NCI-H1694 (cell line): ENCODE results near the gene PDXP.
"Not testable (repeated sequence)": the region's sequence is repeated elsewhere in the genome, so short reads cannot be mapped to it uniquely, and the experiment has no call there.

Experiments
- DNase-seq: peaks from one replicate; lab custom pipeline; 2025; lab: John Stamatoyannopoulos, UW

The PDXP gene, protein sequence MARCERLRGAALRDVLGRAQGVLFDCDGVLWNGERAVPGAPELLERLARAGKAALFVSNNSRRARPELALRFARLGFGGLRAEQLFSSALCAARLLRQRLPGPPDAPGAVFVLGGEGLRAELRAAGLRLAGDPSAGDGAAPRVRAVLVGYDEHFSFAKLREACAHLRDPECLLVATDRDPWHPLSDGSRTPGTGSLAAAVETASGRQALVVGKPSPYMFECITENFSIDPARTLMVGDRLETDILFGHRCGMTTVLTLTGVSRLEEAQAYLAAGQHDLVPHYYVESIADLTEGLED

DNA sequence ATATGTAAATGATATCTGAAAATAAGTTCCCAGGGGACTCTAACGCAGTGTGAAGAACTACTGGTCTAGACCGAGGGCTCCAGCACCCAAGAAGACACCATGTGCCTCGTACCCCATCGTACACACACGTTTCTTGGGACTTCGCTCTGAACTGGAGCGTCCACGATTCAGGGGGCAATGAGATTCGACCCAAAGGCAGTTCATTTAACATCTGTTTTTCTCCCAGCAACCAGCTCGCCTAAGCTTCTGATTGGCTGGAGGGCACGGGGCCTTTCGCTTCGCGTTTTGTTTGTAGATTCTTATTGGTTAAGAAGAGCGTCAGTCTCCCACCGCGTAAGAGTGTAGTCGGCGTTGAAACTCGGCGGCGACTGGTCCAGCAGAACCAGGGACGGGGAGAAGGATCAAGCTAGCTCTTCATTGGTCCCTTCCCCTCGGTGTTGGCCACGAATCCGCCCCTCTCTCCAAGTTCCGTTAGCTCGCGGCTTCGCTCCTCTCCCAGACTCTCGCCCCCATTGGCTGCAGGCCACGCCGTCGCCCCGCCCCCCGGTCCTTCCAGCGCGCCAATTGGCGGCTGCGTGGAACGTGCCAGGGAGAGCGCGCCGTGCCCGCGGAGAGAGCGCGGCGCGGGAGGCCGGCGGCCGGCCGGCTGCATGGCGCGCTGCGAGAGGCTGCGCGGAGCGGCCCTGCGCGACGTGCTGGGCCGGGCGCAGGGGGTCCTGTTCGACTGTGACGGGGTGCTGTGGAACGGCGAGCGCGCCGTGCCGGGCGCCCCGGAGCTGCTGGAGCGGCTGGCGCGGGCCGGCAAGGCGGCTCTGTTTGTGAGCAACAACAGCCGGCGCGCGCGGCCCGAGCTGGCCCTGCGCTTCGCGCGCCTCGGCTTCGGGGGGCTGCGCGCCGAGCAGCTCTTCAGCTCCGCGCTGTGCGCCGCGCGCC, at the start of gene PDXP:
TSS of gene PDXP (plus strand) at position 591 of the 933 bp plus-strand sequence. CDS start at position 651, 60 bp downstream.
- DNase-seq: peak; percentile 98

DNA sequence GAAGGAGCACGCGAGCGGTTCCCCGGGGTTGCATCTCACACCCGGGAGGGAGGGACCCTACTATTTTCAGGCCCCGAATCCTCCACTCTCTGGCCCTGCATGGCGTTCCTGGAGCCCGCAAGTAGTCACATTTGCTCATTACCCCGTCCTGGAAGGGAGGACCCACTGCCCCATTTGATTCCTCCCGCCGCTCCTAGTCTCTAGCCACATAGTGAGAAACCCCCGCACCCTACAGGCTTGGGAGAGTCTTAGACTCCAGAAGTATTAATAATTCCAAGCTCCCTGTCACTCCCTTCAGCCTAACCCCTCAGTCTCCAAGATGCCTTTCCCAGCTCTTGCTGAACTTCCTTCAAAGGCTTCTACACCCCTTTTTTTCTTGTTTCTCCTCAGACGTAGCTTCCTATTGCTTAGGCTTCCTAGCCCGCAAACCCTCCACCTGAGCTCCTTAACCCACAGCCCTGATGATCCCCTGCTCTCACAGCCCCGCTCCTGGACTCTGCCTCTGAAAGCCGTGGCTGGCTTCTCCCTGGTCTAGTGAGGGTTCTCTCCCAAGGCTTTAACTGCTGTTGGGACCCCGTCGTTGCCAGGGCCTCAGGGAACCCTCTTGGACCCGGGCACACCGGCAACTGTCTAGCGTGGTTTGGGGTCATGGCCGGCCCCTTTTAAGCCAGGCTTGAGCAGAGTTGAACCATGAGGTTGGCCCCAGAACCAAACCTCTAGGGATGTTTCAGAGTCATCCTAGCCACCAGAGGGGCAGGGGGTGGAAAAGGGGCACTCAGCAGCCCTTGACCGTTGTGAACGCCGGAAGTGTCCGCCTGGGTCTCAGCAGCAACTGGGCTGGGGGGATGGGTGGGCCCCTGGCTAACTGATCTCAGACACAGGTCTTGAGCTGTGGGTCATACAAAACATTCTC, 49.0 kb upstream of the PDXP start:
- DNase-seq: no peak

DNA sequence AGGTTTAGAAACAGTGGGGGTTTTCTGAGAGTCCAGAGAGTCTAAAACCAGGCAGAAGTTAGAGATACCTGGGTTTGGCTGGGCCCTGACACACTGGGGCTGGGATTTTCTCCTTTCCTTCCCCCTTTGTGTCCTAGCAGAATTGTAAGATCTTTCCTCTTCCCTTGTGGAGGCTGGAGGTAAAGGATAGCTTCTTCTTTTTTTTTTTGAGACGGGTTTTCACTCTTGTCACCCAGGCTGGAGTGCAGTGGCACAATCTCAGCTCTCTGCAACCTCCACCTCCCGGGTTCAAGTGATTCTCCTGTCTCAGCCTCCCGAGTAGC, 48.4 kb upstream of the PDXP start:
- not testable (repeated sequence) for DNase-seq

DNA sequence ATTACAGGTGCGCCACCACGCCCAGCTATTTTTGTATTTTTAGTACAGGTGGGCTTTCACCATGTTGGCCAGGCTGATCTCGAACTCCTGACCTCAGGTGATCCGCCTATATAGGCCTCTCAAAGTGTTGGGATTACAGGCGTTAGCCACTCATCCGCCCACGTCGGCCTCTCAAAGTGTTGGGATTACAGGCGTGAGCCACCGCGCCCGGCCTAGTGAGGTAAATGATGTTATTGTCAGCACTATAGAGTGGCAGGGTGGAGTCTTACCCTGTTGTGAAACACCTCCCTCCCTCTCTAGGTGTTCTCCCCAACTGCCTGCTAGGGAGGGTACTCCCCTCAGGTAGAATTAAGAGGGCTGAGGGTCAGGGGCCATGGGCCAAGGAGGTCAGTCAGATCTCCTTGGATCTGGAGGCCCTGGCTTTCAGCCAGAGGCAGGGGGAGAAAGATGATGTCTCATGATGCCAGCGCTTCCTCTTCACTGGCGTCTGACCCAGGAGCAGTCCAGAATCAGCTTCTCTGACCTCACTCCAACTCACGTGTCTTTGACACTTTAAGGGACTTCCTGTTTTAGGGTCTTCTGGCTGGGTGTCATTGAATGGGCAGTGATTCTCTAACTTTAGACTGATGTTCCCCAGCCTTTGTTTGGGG, 47.9 kb upstream of the PDXP start:
- no peak for DNase-seq

DNA sequence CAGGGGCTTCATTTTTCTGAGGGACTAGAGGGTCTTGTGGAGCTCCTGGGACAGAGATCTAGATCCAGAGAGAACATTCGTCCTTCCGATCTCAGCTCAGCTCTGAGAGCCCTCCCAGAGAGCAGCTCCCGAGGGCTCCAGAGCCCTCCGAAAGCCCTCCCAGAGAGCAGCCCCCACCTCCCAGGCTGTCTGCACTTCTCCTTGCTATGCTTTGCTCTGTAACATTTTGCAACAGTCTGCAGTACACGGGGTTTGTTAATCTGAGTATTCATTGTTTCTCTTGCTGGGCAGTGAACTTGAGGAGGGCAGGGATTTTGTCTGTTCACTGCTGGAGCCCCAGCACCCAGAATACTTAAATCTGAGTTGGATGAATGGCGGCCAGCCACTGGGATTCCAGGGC, 47.3 kb upstream of the PDXP start:
- no peak for DNase-seq

DNA sequence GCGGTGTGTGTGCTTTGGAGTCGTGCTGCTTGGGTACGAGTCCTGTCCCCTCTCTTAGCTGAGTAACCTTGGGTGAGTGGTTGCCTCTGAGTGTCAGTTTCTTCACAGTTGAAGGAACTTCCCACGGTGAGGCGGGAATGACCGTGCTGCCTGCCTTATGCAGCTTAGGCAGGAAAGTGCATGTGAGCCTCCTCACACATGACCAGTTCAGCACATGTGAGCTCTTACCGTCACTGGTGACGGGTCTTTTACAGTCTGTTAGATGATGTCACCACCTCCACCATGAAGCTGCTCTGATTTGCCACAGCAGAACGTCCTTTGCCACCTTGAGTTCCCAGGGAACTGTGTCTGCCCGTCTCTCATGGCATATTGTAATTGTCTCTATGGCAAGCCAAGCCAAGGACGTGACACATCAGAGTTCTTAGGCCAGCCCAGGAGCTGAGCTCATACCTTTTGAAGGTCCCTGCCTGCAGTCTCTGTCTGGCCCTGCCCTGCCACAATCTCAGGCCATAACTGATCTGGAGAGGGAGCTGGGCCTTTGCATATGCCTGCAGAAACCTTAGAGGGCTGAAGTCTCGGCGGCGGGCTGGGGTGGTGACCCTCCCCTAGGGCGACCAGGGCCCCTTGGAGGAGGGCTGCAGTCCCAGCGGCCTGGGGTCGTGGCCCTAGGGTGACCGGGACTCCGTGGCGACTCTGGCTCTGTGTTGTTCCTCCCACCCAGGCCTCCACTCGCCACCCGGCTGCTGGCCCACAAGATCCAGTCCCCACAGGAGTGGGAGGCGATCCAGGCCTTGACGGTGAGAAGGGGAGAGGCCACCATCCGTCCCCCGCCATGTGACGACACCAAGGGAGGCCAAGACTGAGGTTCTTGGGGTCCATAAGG, 42.1 kb upstream of the PDXP start:
- no peak for DNase-seq

DNA sequence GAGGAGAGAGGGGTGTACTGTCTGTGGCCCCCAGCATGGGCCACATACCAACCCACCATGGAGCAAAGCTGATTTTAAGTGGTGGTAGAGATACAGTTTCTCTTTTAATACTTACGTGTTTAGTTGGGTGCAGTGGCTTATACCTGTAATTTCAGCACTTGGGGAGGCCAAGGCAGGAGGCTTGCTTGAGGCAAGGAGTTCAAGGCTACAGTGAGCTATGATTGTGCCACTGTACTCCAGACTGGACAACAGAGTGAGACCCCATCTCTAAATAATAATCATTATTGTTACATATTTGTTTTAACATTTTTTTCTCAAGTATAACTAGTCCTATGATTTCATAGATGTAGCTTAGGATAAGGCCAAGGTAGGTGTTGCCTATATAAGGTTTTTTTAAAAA, 41.1 kb upstream of the PDXP start:
- DNase-seq: no peak

DNA sequence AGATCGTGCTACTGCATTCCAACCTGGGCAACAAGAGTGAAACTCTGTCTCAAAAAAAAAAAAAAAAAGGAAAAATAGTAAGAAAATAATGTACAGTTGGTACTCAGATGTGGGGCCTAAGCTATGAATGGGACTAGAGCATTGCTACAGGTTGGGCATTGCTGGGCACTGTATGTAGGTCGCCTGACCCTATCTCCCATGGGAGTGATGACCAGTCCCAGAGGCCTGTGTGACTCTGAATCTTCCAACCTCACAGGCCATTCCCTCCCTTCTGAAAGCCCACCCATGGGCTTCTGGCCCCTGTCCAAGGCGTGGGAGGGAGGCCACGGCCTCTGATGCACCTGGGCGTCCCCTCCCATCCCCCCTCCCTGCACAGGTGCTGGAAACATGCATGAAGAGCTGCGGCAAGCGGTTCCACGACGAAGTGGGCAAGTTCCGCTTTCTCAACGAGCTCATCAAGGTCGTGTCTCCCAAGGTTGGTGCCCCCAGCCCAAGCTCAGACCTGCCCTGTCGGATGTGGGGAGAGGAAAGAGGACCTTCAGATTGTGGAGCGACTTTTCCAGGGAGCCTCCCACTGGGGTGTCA, 40.4 kb upstream of the PDXP start:
- no peak for DNase-seq

DNA sequence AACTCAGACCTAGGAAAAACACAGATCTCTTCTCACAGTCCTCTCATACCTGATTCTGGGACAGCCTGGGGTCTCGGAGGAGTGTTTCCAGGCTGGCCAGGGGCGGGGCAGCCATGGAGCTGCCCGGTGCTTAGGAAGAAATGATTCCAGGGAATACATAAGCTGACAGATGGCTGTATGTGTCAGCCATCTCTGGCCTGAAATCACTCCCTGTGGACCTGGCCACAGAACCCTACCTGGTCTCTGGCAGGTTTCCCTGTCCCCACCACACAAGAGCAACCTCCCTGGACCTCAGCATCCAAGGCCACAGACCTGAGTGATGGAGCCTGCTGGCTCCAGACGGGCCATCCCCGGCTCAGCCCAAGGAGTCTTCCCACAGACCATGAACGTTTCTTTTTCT, 39.8 kb upstream of the PDXP start:
- DNase-seq: no peak

DNA sequence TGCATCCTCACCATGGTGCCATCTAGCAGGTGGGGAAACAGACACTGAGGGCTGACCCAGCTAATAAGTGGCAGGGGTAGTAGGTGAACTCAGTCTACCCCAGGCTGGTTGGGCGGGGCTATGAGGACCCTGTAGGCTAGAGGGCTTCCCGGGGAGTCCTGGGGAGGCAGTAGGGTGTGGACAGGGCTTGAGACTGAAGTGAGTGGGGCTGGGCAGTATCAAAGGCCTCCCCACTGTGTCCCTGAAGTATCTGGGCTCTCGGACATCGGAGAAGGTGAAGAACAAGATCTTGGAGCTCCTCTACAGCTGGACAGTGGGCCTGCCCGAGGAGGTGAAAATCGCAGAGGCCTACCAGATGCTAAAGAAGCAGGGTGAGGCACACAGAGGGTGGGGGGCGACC, 38.5 kb upstream of the PDXP start:
- DNase-seq: no peak

DNA sequence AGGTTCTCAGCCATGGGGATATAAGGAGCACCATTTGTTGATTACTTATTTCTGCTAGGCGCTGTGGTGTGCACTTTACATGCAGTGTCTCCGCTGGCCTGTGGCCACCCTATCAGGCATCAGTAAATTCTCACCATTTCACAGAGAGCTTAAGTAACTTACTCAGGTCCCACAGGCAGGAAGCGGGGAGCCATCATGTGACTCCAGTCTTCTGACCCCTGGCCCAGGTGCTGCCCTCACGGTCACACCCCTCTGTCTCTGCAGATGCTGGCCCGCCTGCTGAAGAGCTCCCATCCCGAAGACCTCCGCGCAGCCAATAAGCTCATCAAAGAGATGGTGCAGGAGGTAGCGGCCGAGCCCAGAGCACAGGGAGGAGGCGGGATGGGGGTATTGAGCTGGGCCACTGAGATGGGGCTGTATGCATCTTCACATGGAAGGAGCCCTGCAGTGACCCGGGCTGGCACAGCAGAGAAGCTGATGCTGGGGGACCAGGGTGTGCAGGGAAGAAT, 37.1 kb upstream of the PDXP start:
- DNase-seq: no peak

DNA sequence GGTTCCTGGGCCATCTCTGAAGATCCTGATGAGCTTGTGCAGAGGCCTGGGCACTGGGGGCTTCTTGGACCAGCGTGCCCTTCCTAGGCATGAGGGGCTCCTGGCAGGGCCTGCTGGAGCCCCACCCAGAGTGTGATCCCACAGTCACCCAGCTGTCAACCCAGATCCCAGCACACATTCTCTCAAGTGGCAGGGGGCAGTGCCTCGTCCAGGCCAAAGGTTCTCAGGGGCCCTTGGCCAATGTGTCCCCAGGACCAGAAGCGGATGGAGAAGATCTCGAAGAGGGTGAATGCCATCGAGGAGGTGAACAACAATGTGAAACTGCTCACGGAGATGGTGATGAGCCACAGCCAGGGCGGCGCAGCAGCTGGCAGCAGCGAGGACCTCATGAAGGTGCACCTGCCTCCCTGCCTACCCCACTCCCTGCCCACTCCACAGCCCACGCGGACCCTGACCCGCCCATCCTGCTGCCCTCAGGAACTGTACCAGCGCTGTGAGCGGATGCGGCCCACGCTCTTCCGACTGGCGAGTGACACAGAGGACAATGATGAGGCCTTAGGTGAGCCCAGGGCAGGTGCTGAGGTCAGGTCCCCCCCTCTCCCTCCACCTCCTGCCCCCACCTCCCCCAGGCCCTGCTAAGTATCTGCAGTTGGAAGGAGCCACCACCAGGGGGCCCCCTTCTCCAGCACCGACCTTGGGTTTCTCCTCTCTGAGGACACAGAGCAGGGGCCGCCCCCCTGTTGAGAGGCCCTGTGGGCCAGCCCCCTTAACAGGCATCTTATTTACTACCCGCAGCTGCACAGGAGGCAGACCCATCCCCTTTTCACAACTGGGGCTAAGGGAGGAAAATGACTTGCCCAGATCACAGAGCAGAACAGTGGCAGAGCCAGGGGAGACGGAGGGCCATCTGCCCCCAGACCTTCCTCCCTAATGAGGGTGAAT, 35.2 kb upstream of the PDXP start:
- DNase-seq: peak; percentile 51

DNA sequence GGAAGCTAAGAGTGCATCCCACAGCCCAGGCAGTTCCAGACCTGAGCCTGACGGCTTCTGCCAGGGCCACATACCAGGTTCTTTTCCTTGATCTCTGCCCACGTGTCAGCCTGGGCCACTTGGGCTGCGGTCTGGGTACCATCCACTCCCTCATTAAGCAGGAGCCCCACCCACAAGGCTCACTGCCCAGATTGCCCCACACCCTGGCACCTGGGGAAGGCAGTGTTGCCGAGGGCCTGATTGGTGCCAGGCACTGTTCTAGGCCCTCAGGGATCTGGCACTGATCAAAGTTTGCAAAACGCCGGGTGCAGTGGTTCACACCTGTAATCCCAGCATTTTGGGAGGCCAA, 34.5 kb upstream of the PDXP start:
- no peak for DNase-seq

DNA sequence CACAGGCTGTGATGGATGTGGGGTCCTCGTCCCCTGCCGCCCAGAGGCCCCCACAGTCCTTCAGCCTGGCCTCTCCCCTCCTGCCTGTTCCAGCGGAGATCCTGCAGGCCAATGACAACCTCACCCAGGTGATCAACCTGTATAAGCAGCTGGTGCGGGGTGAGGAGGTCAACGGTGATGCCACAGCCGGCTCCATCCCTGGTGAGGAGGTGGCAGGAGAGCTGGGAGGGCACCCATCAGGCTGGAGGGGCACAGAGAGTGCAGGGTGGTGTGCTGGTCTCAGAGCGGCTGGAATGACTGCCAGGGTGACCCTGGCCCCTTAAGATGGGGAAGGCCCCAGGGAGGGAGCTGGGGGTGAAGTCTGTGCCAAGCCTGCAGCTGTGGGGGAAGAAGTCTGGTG, 33.6 kb upstream of the PDXP start:
- no peak for DNase-seq

DNA sequence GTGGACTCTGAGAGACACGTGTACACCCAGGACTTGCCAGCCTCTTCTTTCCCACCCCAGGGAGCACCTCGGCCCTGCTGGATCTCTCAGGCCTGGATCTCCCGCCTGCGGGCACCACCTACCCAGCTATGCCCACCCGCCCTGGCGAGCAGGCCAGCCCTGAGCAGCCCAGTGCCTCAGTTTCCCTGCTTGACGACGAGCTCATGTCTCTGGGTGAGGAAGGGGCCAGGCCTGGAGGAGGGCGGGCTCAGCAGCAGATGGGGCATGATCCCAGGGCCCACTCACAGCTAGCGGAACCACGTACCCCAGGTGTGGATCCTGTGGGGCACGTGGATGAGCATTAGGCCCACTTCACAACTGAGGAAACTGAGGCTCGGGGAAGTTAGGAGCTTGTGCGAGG, 32.8 kb upstream of the PDXP start:
- DNase-seq: no peak

DNA sequence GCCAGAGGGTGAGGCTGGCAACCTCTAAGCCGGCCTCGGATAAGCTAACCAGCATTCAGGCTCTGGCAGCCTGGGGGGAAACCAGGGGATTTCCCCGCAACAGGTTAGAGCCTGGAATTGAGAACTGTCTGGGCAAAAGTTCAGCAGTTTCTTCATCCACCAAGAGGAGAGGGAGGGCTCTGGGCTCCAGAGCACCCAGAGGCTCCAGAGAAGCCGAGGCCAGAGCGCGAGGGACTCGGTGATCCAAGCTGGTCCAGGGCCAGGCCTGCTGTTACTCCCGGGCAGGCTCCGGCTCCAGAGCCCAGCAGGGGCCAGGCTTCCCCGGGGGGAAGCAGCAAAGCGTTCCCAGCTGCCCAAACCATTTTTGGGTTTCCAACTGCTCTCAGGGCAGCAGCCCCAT, 32.4 kb upstream of the PDXP start:
- DNase-seq: no peak

DNA sequence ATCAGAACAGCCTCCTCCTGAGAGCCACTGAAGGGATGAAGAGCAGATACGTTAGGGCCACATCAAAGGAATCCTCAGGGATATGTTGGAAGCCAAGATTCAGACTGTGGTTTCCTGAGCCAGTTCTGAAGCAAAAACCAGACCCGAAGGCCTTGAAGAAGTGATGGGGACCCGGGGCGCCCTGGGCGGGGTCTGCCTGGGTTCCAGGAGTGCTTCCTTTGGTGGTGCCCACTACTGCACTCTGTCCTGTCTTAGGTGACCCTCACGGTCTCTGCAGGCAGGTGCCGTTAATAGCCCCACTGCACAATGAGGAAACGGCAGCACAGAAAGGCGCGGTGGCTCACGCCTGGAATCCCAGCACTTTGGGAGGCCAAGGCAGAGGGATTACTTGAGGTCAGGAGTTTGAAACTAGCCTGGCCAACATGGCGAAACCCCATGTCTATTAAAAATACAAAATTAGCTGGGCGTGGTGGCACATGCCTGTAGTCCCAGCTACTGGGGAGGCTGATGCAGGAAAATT, 31.9 kb upstream of the PDXP start:
- no peak for DNase-seq

DNA sequence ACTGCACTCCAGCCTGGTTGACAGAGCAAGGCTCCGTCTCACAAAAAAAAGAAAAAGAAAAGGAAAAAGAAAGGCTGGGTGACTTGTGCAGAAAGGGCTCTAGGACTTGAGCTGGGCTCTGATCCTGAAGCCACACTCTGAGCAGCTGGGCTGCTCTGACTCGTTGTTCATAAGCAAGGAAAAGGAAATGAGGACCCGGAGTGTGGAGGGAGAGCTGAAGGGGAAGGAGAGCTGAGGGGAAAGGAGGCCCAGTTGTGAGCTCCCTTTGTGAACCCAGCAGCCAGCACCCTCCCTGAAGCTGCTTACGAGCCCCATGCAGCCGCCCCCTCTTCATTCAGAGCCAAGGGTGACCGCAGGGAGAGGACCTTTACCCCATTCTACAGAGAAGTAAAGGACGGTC, 31.4 kb upstream of the PDXP start:
- DNase-seq: no peak

DNA sequence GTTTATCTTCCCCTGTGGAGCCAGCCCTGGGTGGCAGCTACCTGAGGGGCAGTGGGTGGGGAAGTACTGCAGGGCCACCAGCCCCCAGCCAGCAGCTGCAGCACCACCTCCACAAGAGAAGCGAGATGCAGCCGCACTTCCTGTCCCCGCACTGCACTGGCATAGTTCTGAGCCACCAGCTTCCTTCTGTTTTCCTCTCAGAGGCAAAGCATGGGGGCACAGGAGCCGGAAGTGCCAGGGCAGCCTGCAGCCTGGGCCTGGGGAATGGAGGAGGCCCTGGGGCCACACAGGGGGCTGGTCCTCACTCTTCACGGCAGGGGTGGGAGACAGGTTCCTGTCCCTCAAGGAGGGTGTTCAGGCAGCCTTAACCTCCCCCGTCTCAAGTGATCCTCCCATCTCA, 31.0 kb upstream of the PDXP start:
- DNase-seq: no peak
